Measurements from ENCODE around the gene KRT82.

Gene KRT82

DNA sequence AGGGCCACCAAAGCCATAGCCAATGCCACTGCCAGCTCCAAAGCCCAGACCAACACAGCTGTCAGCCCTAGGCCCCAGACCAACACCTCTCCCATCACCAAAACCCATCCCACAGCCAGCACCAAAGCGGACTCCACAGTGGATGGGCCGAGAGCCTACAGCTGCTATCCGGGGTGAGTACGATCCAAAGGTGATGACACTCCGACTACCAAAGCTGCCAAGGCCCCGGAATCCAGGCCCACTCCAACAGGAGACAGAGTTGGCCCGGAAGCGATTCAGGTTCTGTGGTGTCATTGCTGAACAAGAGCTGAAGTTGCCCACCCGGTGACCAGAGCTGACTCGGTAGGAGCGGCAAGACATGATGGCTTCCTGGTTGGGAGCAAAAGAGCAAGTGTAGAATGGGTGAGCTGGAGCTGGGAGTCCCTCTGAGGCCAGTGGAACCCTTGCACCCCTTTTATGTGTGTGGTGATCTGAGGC lies 20.9 kb downstream of the KRT82 start, which contains the start of gene KRT84:
Gene KRT84 (minus strand): TSS at position 427 of the 477 bp plus-strand sequence. CDS start 67 bp downstream, at position 360.
- no peak for DNase-seq (ENCODE audit: low read depth)
- H3K4me3 ChIP-seq (ENCODE audit: low read depth, low read length): no peak within 1 kb of the TSS
- TF ChIP-seq, protein P1, sequence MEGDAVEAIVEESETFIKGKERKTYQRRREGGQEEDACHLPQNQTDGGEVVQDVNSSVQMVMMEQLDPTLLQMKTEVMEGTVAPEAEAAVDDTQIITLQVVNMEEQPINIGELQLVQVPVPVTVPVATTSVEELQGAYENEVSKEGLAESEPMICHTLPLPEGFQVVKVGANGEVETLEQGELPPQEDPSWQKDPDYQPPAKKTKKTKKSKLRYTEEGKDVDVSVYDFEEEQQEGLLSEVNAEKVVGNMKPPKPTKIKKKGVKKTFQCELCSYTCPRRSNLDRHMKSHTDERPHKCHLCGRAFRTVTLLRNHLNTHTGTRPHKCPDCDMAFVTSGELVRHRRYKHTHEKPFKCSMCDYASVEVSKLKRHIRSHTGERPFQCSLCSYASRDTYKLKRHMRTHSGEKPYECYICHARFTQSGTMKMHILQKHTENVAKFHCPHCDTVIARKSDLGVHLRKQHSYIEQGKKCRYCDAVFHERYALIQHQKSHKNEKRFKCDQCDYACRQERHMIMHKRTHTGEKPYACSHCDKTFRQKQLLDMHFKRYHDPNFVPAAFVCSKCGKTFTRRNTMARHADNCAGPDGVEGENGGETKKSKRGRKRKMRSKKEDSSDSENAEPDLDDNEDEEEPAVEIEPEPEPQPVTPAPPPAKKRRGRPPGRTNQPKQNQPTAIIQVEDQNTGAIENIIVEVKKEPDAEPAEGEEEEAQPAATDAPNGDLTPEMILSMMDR (IDR thresholded peaks at IDR 0.05; ENCODE audit: low read depth, low read length, missing control alignments): no peak

DNA sequence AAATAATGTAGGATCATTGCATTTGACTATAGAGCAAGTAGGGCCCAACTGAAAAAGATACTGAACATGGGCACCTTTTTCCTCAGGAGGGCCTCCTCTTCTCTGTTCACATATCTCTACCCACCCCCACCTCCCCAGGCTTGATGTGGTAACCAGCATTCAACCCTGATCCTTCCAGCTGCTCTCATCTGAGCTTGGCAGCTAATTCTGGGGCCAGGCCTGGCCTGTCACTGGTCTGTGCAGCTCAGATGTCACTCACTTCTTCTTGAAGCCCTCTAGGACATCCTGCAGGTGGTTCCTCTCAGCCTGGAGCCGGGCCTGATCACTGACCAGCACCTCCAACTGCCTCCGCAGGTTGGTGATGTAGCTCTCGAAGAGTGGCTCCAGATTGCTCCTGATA lies 22.8 kb downstream of the KRT82 start:
- no peak overlapping the region for H3K4me3 ChIP-seq (ENCODE audit: low read depth, low read length)
- TF ChIP-seq, protein P1 (IDR thresholded peaks at IDR 0.05; ENCODE audit: low read depth, low read length, missing control alignments): no peak
- no peak for DNase-seq (ENCODE audit: low read depth)

DNA sequence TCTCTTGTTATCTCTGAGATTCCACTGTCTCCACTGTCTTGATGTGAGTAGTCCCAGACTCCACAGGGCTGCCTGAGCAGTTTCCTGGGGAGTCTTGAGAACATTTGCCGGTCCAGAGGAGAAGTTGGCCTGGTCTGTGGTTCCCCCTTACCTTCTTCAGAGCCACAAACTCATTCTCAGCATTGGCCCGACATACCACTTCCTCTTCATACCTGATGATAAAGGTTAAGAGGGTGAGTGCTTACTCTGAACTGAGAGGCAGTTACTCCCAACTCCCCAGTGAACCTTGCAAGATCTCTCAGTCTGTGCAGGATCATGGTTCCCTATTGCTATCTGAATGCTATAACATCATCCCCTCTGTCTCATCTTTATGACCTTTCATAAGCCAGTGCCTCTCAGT lies 23.3 kb downstream of the KRT82 start:
- no peak overlapping the region for H3K4me3 ChIP-seq (ENCODE audit: low read depth, low read length)
- DNase-seq (ENCODE audit: low read depth): no peak

DNA sequence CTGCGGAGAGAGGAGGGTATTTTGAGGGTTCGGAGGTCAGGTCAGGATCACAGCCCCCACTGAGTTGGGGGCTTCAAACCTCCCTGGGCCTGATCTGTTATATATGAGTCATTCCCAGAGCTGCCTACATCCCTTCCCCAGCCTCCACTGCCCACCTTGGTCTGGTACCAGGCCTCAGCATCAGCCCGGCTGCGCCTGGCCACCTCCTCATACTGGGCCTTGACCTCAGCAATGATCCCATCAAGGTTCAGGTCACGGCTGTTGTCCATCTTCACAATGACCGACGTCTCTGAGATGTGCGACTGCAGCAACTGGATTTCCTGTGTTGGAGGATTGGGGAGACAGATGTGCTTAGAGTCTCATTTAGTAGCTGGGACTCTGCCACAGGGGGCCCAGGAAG lies 24.9 kb downstream of the KRT82 start:
- TF ChIP-seq, protein P1 (IDR thresholded peaks at IDR 0.05; ENCODE audit: low read depth, low read length, missing control alignments): no peak
- no peak overlapping the region for H3K4me3 ChIP-seq (ENCODE audit: low read depth, low read length)
- no peak for DNase-seq (ENCODE audit: low read depth)

More for the DNA sequence above, 23.3 kb downstream of the KRT82 start:
- TF ChIP-seq, protein P1 (IDR thresholded peaks at IDR 0.05; ENCODE audit: low read depth, low read length, missing control alignments): no peak

DNA sequence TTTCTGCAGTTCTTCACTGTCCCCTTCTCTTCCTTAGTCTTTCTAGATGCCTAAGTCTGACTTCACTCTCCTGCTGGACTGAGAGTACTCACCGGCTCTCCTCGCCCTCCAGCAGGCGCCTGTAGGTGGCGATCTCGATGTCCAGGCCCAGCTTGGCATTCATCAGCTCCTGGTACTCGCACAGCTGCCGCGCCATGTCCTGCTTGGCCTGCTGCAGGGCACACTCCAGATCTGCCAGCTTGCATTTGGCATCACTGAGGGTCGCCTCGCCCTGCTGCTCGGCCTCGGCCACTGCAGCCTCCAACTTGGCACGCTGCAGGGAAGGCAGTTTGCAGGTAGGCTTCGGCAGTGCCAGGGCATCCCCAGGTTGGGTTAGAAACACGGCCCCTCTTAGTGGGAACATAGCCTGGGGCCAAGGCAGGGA lies 25.9 kb downstream of the KRT82 start:
- DNase-seq (ENCODE audit: low read depth): no peak
- no peak overlapping the region for H3K4me3 ChIP-seq (ENCODE audit: low read depth, low read length)
- TF ChIP-seq, protein P1 (IDR thresholded peaks at IDR 0.05; ENCODE audit: low read depth, low read length, missing control alignments): peak; percentile 58

DNA sequence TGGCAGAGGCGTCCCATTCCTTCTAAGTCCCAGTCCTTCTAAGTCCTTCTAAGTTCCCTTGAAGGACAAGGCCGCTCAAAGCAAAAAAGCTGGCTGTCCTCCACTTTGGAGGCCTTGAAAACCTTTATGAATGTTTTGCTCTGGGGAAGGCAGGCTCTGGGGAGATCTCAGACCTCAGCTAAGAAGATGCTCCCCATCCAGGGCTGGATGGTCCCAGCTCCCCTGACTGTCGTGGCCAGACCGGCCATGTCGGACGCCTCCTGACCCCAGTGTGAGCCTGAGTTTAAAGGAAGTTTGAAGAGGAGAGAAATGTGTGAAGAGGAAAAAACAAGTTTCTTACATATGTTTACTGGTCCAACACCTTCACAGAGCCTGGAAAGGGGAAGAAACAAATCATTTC lies 26.6 kb downstream of the KRT82 start:
- TF ChIP-seq, protein P1 (IDR thresholded peaks at IDR 0.05; ENCODE audit: low read depth, low read length, missing control alignments): no peak
- no peak for DNase-seq (ENCODE audit: low read depth)
- H3K4me3 ChIP-seq (ENCODE audit: low read depth, low read length): no peak overlapping the region

DNA sequence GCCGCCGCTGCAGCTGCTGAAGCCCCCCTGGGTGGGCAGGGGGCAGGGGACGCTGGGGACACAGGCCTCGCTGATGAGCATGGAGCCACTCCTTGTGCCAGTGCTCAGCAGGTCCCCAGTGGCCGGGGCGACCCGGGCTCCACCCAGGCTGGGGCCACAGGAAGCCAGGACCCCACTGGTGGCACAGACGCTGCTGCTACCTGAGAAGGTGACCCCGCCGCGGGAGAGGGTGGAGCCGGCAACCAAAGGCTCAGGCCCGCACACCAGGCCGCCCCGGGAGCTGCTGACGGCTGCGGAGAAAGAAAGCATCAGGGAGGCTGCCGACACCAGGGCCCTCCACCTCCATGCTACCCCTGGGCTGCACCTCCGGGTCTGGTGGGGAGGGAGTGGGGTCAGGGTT lies 28.0 kb downstream of the KRT82 start:
- TF ChIP-seq, protein P1 (IDR thresholded peaks at IDR 0.05; ENCODE audit: low read depth, low read length, missing control alignments): no peak
- DNase-seq (ENCODE audit: low read depth): no peak
- H3K4me3 ChIP-seq (ENCODE audit: low read depth, low read length): no peak overlapping the region

Data from GM12864 (cell line).